ENCODE data around the gene DENND2A.

Gene DENND2A

GRCh38 chr7:140592964-140593671, 47.5 kb downstream of the DENND2A start:
- H3K36me3 ChIP-seq (ENCODE audit: control insufficient read depth in 4 of 4, insufficient read depth in 4 of 4, low read length in 3 of 4) = no peaks in the 10 kb centered on the region
- POLR2A ChIA-PET = no interaction called here
- CTCF ChIA-PET = no interaction called here
- H3K4me3 ChIP-seq (ENCODE audit: control insufficient read depth in 1 of 7, extremely low read depth in 1 of 7, insufficient read depth in 4 of 7, low read depth in 2 of 7, low read length in 6 of 7) = no peak overlapping the region
- no peak for DNase-seq
- 98% methylated on average over 6 of the region's 9 CpGs for WGBS (ENCODE audit: insufficient coverage)
- no peak overlapping the region for H3K27ac ChIP-seq (ENCODE audit: insufficient read depth in 1 of 2, low read depth in 1 of 2, low read length in 2 of 2, poor library complexity in 1 of 2, severe bottlenecking in 2 of 2)
- no peaks in the 10 kb centered on the region for H3K4me1 ChIP-seq (ENCODE audit: control extremely low read depth in 1 of 4, control insufficient read depth in 4 of 4, insufficient read depth in 4 of 4, low read length in 3 of 4)
- no peaks in the 10 kb centered on the region for H3K9me3 ChIP-seq (ENCODE audit: control extremely low read depth in 1 of 5, control insufficient read depth in 4 of 5, insufficient read depth in 2 of 5, low read depth in 1 of 5, low read length in 4 of 5)
- H3K27me3 ChIP-seq (replicated peaks in 2 of 5; ENCODE audit: control insufficient read depth in 4 of 5, insufficient read depth in 5 of 5, low read length in 4 of 5) = peaks cover 0 to 3% (median 0%) of the 10 kb centered on the region in 5 experiments

- Histone ChIP-seq H3K27me3 (replicated peaks in 2 of 5; ENCODE audit: control insufficient read depth in 4 of 5, insufficient read depth in 5 of 5, low read length in 4 of 5) (peaks cover 0 to 3% (median 0%) of the 10 kb centered on the region in 5 experiments), H3K27ac (ENCODE audit: insufficient read depth in 1 of 2, low read depth in 1 of 2, low read length in 2 of 2, poor library complexity in 1 of 2, severe bottlenecking in 2 of 2) (no peak overlapping the region), H3K4me3 (ENCODE audit: control insufficient read depth in 1 of 7, extremely low read depth in 1 of 7, insufficient read depth in 4 of 7, low read depth in 2 of 7, low read length in 6 of 7) (no peak overlapping the region), H3K9me3 (ENCODE audit: control extremely low read depth in 1 of 5, control insufficient read depth in 4 of 5, insufficient read depth in 2 of 5, low read depth in 1 of 5, low read length in 4 of 5) (no peaks in the 10 kb centered on the region), H3K36me3 (ENCODE audit: control insufficient read depth in 4 of 4, insufficient read depth in 4 of 4, low read length in 3 of 4) (no peaks in the 10 kb centered on the region), H3K4me1 (ENCODE audit: control extremely low read depth in 1 of 4, control insufficient read depth in 4 of 4, insufficient read depth in 4 of 4, low read length in 3 of 4) (no peaks in the 10 kb centered on the region)
- DNase-seq = no peak
- ChIA-PET CTCF (interaction anchor here (1.2 kb wide), 1 partner anchor 15 kb away, joined by 4 read pairs; no protein-coding TSS in a partner anchor), POLR2A (no interaction called here)
- 100% methylated on average over 1 of the region's 3 CpGs for WGBS (ENCODE audit: insufficient coverage)
These were observed 49.3 kb downstream of the DENND2A start for GRCh38 chr7:140591180-140591902.

- no peaks in the 10 kb centered on the region for H3K27me3 ChIP-seq (replicated peaks in 2 of 5; ENCODE audit: control insufficient read depth in 4 of 5, insufficient read depth in 5 of 5, low read length in 4 of 5)
- H3K36me3 ChIP-seq (ENCODE audit: control insufficient read depth in 4 of 4, insufficient read depth in 4 of 4, low read length in 3 of 4) = no peaks in the 10 kb centered on the region
- no peaks in the 10 kb centered on the region for H3K9me3 ChIP-seq (ENCODE audit: control extremely low read depth in 1 of 5, control insufficient read depth in 4 of 5, insufficient read depth in 2 of 5, low read depth in 1 of 5, low read length in 4 of 5)
- WGBS (ENCODE audit: insufficient coverage) = 90% methylated on average over 5 of the region's 9 CpGs
- H3K4me1 ChIP-seq (ENCODE audit: control extremely low read depth in 1 of 4, control insufficient read depth in 4 of 4, insufficient read depth in 4 of 4, low read length in 3 of 4) = no peaks in the 10 kb centered on the region
- ChIA-PET POLR2A (no interaction called here), CTCF (no interaction called here)
- no peak overlapping the region for H3K4me3 ChIP-seq (ENCODE audit: control insufficient read depth in 1 of 7, extremely low read depth in 1 of 7, insufficient read depth in 4 of 7, low read depth in 2 of 7, low read length in 6 of 7)
- no peak overlapping the region for H3K27ac ChIP-seq (ENCODE audit: insufficient read depth in 1 of 2, low read depth in 1 of 2, low read length in 2 of 2, poor library complexity in 1 of 2, severe bottlenecking in 2 of 2)
- DNase-seq = no peak
These were observed 53.4 kb downstream of the DENND2A start for GRCh38 chr7:140587243-140587642.

GRCh38 chr7:140586516-140586915, 54.1 kb downstream of the DENND2A start:
- DNase-seq = no peak
- ChIA-PET CTCF (no interaction called here), POLR2A (no interaction called here)
- Histone ChIP-seq H3K27ac (ENCODE audit: insufficient read depth in 1 of 2, low read depth in 1 of 2, low read length in 2 of 2, poor library complexity in 1 of 2, severe bottlenecking in 2 of 2) (no peak overlapping the region), H3K36me3 (ENCODE audit: control insufficient read depth in 4 of 4, insufficient read depth in 4 of 4, low read length in 3 of 4) (no peaks in the 10 kb centered on the region), H3K27me3 (replicated peaks in 2 of 5; ENCODE audit: control insufficient read depth in 4 of 5, insufficient read depth in 5 of 5, low read length in 4 of 5) (no peaks in the 10 kb centered on the region), H3K4me1 (ENCODE audit: control extremely low read depth in 1 of 4, control insufficient read depth in 4 of 4, insufficient read depth in 4 of 4, low read length in 3 of 4) (no peaks in the 10 kb centered on the region), H3K9me3 (ENCODE audit: control extremely low read depth in 1 of 5, control insufficient read depth in 4 of 5, insufficient read depth in 2 of 5, low read depth in 1 of 5, low read length in 4 of 5) (no peaks in the 10 kb centered on the region), H3K4me3 (ENCODE audit: control insufficient read depth in 1 of 7, extremely low read depth in 1 of 7, insufficient read depth in 4 of 7, low read depth in 2 of 7, low read length in 6 of 7) (no peak overlapping the region)
- 93% methylated on average over 3 of the region's 3 CpGs for WGBS (ENCODE audit: insufficient coverage)

- POLR2A ChIA-PET = no interaction called here
- Histone ChIP-seq H3K4me1 (ENCODE audit: control extremely low read depth in 1 of 4, control insufficient read depth in 4 of 4, insufficient read depth in 4 of 4, low read length in 3 of 4) (no peaks in the 10 kb centered on the region), H3K9me3 (ENCODE audit: control extremely low read depth in 1 of 5, control insufficient read depth in 4 of 5, insufficient read depth in 2 of 5, low read depth in 1 of 5, low read length in 4 of 5) (no peaks in the 10 kb centered on the region), H3K36me3 (ENCODE audit: control insufficient read depth in 4 of 4, insufficient read depth in 4 of 4, low read length in 3 of 4) (no peaks in the 10 kb centered on the region), H3K27ac (ENCODE audit: insufficient read depth in 1 of 2, low read depth in 1 of 2, low read length in 2 of 2, poor library complexity in 1 of 2, severe bottlenecking in 2 of 2) (no peak overlapping the region), H3K4me3 (ENCODE audit: control insufficient read depth in 1 of 7, extremely low read depth in 1 of 7, insufficient read depth in 4 of 7, low read depth in 2 of 7, low read length in 6 of 7) (no peak overlapping the region), H3K27me3 (replicated peaks in 2 of 5; ENCODE audit: control insufficient read depth in 4 of 5, insufficient read depth in 5 of 5, low read length in 4 of 5) (no peaks in the 10 kb centered on the region)
- 93% methylated on average over 4 of the region's 7 CpGs for WGBS (ENCODE audit: insufficient coverage)
- DNase-seq = no peak
- CTCF ChIA-PET = no interaction called here
These were observed 55.3 kb downstream of the DENND2A start for GRCh38 chr7:140585333-140585732.

GRCh38 chr7:140584195-140584851, 56.3 kb downstream of the DENND2A start:
- Histone ChIP-seq H3K27ac (ENCODE audit: insufficient read depth in 1 of 2, low read depth in 1 of 2, low read length in 2 of 2, poor library complexity in 1 of 2, severe bottlenecking in 2 of 2) (no peak overlapping the region), H3K9me3 (ENCODE audit: control extremely low read depth in 1 of 5, control insufficient read depth in 4 of 5, insufficient read depth in 2 of 5, low read depth in 1 of 5, low read length in 4 of 5) (no peaks in the 10 kb centered on the region), H3K4me3 (ENCODE audit: control insufficient read depth in 1 of 7, extremely low read depth in 1 of 7, insufficient read depth in 4 of 7, low read depth in 2 of 7, low read length in 6 of 7) (no peak overlapping the region), H3K27me3 (replicated peaks in 2 of 5; ENCODE audit: control insufficient read depth in 4 of 5, insufficient read depth in 5 of 5, low read length in 4 of 5) (no peaks in the 10 kb centered on the region), H3K4me1 (ENCODE audit: control extremely low read depth in 1 of 4, control insufficient read depth in 4 of 4, insufficient read depth in 4 of 4, low read length in 3 of 4) (no peaks in the 10 kb centered on the region), H3K36me3 (ENCODE audit: control insufficient read depth in 4 of 4, insufficient read depth in 4 of 4, low read length in 3 of 4) (no peaks in the 10 kb centered on the region)
- ChIA-PET CTCF (no interaction called here), POLR2A (no interaction called here)
- WGBS (ENCODE audit: insufficient coverage) = no CpG with 5 or more reads among the region's 4 CpGs
- no peak for DNase-seq

- Histone ChIP-seq H3K4me1 (ENCODE audit: control extremely low read depth in 1 of 4, control insufficient read depth in 4 of 4, insufficient read depth in 4 of 4, low read length in 3 of 4) (no peaks in the 10 kb centered on the region), H3K36me3 (ENCODE audit: control insufficient read depth in 4 of 4, insufficient read depth in 4 of 4, low read length in 3 of 4) (no peaks in the 10 kb centered on the region), H3K27ac (ENCODE audit: insufficient read depth in 1 of 2, low read depth in 1 of 2, low read length in 2 of 2, poor library complexity in 1 of 2, severe bottlenecking in 2 of 2) (no peak overlapping the region), H3K4me3 (ENCODE audit: control insufficient read depth in 1 of 7, extremely low read depth in 1 of 7, insufficient read depth in 4 of 7, low read depth in 2 of 7, low read length in 6 of 7) (no peak overlapping the region), H3K27me3 (replicated peaks in 2 of 5; ENCODE audit: control insufficient read depth in 4 of 5, insufficient read depth in 5 of 5, low read length in 4 of 5) (no peaks in the 10 kb centered on the region), H3K9me3 (ENCODE audit: control extremely low read depth in 1 of 5, control insufficient read depth in 4 of 5, insufficient read depth in 2 of 5, low read depth in 1 of 5, low read length in 4 of 5) (no peaks in the 10 kb centered on the region)
- DNase-seq = no peak
- ChIA-PET POLR2A (no interaction called here), CTCF (no interaction called here)
- 94% methylated on average over 10 of the region's 10 CpGs for WGBS (ENCODE audit: insufficient coverage)
These were observed 59.2 kb downstream of the DENND2A start for GRCh38 chr7:140581411-140581810.

All from common myeloid progenitor, CD34-positive (primary cell).